ENCODE measurements around the gene ABCC3. TPM values are rescaled to one million over a fixed set of nuclear protein-coding genes. Genes with fewer than 3 reads are reported as not detected.
A peak's percentile ranks its signal among the peaks of the same experiment; 100 is the strongest.

Gene ABCC3
- total and polyA plus RNA-seq, 9 of the 15 experiments (the other 6 are each of a cell fraction or from before 2014, with no cell fraction given), result 0.03 to 1.6 (median 0.42) TPM; not detected in 5

DNA sequence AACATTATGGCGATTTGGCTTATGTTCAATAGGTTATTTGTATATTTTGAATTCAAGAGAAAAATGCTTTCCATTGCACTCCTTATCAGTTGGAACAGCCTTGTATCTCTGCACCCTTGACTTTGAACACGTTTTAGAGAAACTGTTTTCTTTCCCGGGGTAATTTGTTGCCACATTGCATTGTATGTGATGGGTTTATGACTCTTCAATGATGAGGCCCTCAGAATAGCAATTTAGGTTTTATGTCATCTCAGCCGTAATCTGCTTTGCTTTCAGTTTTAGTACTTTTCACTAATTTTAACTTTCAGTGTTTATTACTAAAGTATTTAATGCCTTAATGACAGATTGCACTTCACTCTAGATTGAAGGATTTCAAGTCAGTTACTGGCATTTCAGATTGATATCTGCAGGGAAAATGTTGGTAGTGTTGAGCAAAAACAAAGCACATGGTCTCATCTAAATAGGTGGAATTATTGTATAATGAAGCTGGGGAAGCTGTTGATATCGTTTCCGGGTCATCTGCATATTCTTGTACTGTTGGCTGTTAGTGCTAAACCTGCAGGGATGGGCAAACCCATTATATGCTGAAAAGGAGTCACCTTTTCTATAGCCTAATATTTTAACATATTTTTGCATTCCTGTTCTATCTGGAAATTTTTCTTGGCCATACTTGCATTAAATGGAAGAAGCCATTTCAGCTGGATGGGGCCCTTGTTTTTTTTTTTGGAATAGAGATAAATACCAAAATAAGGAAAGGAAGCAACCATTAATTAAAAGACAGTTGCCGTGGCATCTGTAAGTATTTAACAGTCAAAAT is 86.7 kb downstream of the ABCC3 start (continued):
- peak; percentile 53; the same call in 1 of the 2 replicates for TF ChIP-seq ARID1B (IDR thresholded peaks at IDR 0.05)
- TF ChIP-seq GABPA (tag; conservative IDR thresholded peaks at IDR 0.05; ENCODE audit: low read depth), result peak; percentile 79
- TF ChIP-seq BHLHE40 (IDR thresholded peaks at IDR 0.05; ENCODE audit: low read length), result peak; percentile 34; the same call in 1 of the 2 replicates
- TF ChIP-seq, protein P1, sequence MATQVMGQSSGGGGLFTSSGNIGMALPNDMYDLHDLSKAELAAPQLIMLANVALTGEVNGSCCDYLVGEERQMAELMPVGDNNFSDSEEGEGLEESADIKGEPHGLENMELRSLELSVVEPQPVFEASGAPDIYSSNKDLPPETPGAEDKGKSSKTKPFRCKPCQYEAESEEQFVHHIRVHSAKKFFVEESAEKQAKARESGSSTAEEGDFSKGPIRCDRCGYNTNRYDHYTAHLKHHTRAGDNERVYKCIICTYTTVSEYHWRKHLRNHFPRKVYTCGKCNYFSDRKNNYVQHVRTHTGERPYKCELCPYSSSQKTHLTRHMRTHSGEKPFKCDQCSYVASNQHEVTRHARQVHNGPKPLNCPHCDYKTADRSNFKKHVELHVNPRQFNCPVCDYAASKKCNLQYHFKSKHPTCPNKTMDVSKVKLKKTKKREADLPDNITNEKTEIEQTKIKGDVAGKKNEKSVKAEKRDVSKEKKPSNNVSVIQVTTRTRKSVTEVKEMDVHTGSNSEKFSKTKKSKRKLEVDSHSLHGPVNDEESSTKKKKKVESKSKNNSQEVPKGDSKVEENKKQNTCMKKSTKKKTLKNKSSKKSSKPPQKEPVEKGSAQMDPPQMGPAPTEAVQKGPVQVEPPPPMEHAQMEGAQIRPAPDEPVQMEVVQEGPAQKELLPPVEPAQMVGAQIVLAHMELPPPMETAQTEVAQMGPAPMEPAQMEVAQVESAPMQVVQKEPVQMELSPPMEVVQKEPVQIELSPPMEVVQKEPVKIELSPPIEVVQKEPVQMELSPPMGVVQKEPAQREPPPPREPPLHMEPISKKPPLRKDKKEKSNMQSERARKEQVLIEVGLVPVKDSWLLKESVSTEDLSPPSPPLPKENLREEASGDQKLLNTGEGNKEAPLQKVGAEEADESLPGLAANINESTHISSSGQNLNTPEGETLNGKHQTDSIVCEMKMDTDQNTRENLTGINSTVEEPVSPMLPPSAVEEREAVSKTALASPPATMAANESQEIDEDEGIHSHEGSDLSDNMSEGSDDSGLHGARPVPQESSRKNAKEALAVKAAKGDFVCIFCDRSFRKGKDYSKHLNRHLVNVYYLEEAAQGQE (IDR thresholded peaks at IDR 0.05; ENCODE audit: borderline replicate concordance), result no peak
- TF ChIP-seq, protein P1 (CRISPR knock-in tag; IDR thresholded peaks at IDR 0.05; ENCODE audit: low read depth), result no peak
- no peak for TF ChIP-seq IFI16 (CRISPR knock-in tag; IDR thresholded peaks at IDR 0.05)
- TF ChIP-seq, protein P2, sequence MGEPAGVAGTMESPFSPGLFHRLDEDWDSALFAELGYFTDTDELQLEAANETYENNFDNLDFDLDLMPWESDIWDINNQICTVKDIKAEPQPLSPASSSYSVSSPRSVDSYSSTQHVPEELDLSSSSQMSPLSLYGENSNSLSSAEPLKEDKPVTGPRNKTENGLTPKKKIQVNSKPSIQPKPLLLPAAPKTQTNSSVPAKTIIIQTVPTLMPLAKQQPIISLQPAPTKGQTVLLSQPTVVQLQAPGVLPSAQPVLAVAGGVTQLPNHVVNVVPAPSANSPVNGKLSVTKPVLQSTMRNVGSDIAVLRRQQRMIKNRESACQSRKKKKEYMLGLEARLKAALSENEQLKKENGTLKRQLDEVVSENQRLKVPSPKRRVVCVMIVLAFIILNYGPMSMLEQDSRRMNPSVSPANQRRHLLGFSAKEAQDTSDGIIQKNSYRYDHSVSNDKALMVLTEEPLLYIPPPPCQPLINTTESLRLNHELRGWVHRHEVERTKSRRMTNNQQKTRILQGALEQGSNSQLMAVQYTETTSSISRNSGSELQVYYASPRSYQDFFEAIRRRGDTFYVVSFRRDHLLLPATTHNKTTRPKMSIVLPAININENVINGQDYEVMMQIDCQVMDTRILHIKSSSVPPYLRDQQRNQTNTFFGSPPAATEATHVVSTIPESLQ (CRISPR knock-in tag; IDR thresholded peaks at IDR 0.05), result no peak
- TF ChIP-seq ZKSCAN3 (CRISPR knock-in tag; IDR thresholded peaks at IDR 0.05), result no peak
- TF ChIP-seq BDP1 (IDR thresholded peaks at IDR 0.05; ENCODE audit: insufficient read depth, insufficient read length), result peak; percentile 10
- TF ChIP-seq, protein P3, sequence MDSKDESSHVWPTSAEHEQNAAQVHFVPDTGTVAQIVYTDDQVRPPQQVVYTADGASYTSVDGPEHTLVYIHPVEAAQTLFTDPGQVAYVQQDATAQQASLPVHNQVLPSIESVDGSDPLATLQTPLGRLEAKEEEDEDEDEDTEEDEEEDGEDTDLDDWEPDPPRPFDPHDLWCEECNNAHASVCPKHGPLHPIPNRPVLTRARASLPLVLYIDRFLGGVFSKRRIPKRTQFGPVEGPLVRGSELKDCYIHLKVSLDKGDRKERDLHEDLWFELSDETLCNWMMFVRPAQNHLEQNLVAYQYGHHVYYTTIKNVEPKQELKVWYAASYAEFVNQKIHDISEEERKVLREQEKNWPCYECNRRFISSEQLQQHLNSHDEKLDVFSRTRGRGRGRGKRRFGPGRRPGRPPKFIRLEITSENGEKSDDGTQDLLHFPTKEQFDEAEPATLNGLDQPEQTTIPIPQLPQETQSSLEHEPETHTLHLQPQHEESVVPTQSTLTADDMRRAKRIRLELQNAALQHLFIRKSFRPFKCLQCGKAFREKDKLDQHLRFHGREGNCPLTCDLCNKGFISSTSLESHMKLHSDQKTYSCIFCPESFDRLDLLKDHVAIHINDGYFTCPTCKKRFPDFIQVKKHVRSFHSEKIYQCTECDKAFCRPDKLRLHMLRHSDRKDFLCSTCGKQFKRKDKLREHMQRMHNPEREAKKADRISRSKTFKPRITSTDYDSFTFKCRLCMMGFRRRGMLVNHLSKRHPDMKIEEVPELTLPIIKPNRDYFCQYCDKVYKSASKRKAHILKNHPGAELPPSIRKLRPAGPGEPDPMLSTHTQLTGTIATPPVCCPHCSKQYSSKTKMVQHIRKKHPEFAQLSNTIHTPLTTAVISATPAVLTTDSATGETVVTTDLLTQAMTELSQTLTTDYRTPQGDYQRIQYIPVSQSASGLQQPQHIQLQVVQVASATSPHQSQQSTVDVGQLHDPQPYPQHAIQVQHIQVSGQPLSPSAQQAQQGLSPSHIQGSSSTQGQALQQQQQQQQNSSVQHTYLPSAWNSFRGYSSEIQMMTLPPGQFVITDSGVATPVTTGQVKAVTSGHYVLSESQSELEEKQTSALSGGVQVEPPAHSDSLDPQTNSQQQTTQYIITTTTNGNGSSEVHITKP (IDR thresholded peaks at IDR 0.05; ENCODE audit: partially characterized antibody), result peak; percentile 57
- TF ChIP-seq RBM34 (IDR thresholded peaks at IDR 0.05; ENCODE audit: borderline replicate concordance, insufficient read depth, low read length), result no peak
